ENCODE data around the gene EDIL3.

EDIL3 gene

GRCh38 chr5:83911367-83911919 lies 473.2 kb downstream of the EDIL3 start:
- DNase-seq (ENCODE audit: low read depth, low spot score), result no peak

- no peak for DNase-seq (ENCODE audit: low read depth, low spot score)
These were observed 484.4 kb downstream of the EDIL3 start for GRCh38 chr5:83900306-83900705.

- no peak for DNase-seq (ENCODE audit: low read depth, low spot score)
These were observed 485.2 kb downstream of the EDIL3 start for GRCh38 chr5:83899326-83899970.

DNA sequence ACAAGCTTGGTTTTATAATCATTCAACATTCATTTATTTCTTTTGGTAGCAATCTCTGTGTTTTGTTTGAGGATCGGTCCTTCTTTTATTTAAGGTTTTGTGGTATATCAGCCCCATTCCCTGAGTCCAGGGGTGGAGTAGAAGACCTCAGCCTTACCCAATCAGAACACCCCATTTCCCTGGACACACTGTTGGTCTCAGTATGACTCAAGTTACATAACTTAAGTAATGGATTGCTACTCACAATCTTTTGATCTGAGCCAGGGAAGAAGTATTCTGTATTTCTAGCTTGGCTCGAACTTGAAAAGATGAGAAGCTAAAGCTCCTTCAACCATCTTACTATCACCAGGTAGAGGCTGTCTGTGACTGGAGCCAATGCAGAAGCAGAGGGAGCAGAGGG lies 488.8 kb downstream of the EDIL3 start:
- DNase-seq (ENCODE audit: low read depth, low spot score), result no peak

GRCh38 chr5:83891261-83891660 lies 493.4 kb downstream of the EDIL3 start:
- DNase-seq (ENCODE audit: low read depth, low spot score), result no peak
